Caco-2 (cell line): ENCODE results near the gene ANGPTL3. TPM values are rescaled to one million over a fixed set of nuclear protein-coding genes. Genes with fewer than 3 reads are reported as not detected.

Experiments
- BruUV-seq: library from RNA; stranded (reverse); fragments of 400-500 nt; replicated peaks from 2 replicates; lab custom pipeline; 2021; lab: Mats Ljungman, UMichigan
- CTCF ChIA-PET: fragments of 300-600 bp; sonication (Branson Sonifier 250); formaldehyde crosslinking; loops from one replicate; lab custom pipeline; 2022; ENCODE audit warnings: antibody characterized with exemption; lab: Charles Lee
- POLR2A ChIA-PET: fragments of 300-600 bp; sonication (Branson Sonifier 250); formaldehyde crosslinking; loops from one replicate; lab custom pipeline; 2022; ENCODE audit warnings: antibody characterized with exemption; lab: Charles Lee
- DNase-seq, 2 experiments: peaks; one replicate each; pipeline versions ENCODE4 v3.0.0 to v3.0.0-alpha.2; 2020 to 2022
- H3K27me3 ChIP-seq: replicated peaks from 2 replicates; pipeline ENCODE4 v1.6.0; 2011; ENCODE audit warnings: low read length; ENCODE audit not compliant: control insufficient read depth, insufficient read depth
- H3K36me3 ChIP-seq: 2 replicates; pipeline ENCODE4 v1.5.1; 2011; ENCODE audit warnings: low read length; ENCODE audit not compliant: control insufficient read depth, insufficient read depth
- H3K4me1 ChIP-seq: fragments of 250-450 bp; sonication (Bioruptor Pico); 2 replicates; pipeline ENCODE4 v1.5.1; 2020; ENCODE audit warnings: mild to moderate bottlenecking
- H3K4me3 ChIP-seq: 2 replicates; pipeline ENCODE4 v1.5.1; 2011; ENCODE audit warnings: low read depth, mild to moderate bottlenecking, control low read depth, low read length
- H3K9me3 ChIP-seq: fragments of 250-450 bp; sonication (Bioruptor Pico); 2 replicates; pipeline ENCODE4 v1.5.1; 2020; ENCODE audit warnings: mild to moderate bottlenecking, moderate library complexity
- H3K27ac Mint-ChIP-seq: one replicate; pipeline ENCODE4 v1.8.0; 2022; ENCODE audit warnings: mixed read lengths; ENCODE audit not compliant: unreplicated experiment
- H3K27me3 Mint-ChIP-seq: one replicate; pipeline ENCODE4 v1.8.0; 2022; ENCODE audit warnings: mixed read lengths; ENCODE audit not compliant: insufficient read depth, unreplicated experiment
- H3K36me3 Mint-ChIP-seq: one replicate; pipeline ENCODE4 v1.8.0; 2022; ENCODE audit warnings: mild to moderate bottlenecking, mixed read lengths; ENCODE audit not compliant: insufficient read depth, unreplicated experiment
- H3K4me1 Mint-ChIP-seq: one replicate; pipeline ENCODE4 v1.8.0; 2022; ENCODE audit warnings: low read depth, mixed read lengths; ENCODE audit not compliant: unreplicated experiment
- H3K4me3 Mint-ChIP-seq: one replicate; pipeline ENCODE4 v1.8.0; 2022; ENCODE audit warnings: mild to moderate bottlenecking, moderate library complexity, mixed read lengths; ENCODE audit not compliant: unreplicated experiment
- H3K9me3 Mint-ChIP-seq: one replicate; pipeline ENCODE4 v1.8.0; 2022; ENCODE audit warnings: mixed read lengths; ENCODE audit not compliant: unreplicated experiment
- intact Hi-C: fragments of 100-400 bp; cut with micrococcal nuclease; formaldehyde crosslinking; loops from one replicate; pipeline ENCODE4 v1.10.0; 2022; ENCODE audit not compliant: unreplicated experiment
- total RNA-seq: library from RNA; stranded (reverse); gene quantifications from 2 replicates; pipeline ENCODE4 v1.2.3, GENCODE V29; 2022
- TF ChIP-seq, protein P1 (sequence below), 2 experiments: fragments of 200-600 bp in 1 of 2; IDR thresholded peaks; 1 replicate in 1 of 2; 2 replicates in 1 of 2; pipeline versions ENCODE4 v1.5.1 to v1.8.0; 2011 to 2022; ENCODE audit warnings: antibody characterized with exemption in 1 of 2, control low read depth in 1 of 2, inconsistent platforms in 1 of 2, low read depth in 1 of 2, low read length in 1 of 2, mild to moderate bottlenecking in 1 of 2, moderate library complexity in 1 of 2; ENCODE audit not compliant: insufficient read depth in 1 of 2, severe bottlenecking in 1 of 2, unreplicated experiment in 1 of 2

The ANGPTL3 gene
- total RNA-seq, 1 experiment from 2014 or later, result 0.86 TPM

DNA sequence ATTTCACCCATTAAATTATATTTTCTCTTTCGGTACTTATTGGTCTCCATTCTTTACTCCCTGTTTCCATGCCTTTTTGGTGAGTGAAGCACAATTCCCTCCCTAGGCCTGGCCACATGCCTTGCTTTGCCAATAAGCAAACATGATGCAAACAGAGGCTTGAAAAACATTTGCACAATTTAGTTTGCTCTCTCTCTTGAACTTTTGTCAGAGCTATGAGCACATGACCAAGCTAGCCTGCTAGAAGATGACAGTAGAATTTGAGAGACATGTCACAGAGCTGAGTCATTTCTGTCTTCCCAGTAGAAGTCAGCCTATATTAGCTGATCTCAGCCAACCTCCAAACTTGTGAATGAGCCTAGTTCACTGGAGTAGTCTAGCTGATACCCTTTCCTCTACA, 24.6 kb downstream of the ANGPTL3 start:
- Histone ChIP-seq H3K4me3 (no peak overlapping the region), H3K9me3 (no peaks in the 10 kb centered on the region), H3K27me3 (no peaks in the 10 kb centered on the region), H3K36me3 (no peaks in the 10 kb centered on the region), H3K4me1 (peaks cover 10% of the 10 kb centered on the region)
- CTCF ChIA-PET, result no interaction called here
- no peaks in the 10 kb centered on the region for H3K4me1 Mint-ChIP-seq
- peaks cover 13% of the 10 kb centered on the region for H3K36me3 Mint-ChIP-seq
- no peak overlapping the region for H3K4me3 Mint-ChIP-seq
- H3K27me3 Mint-ChIP-seq, result no peaks in the 10 kb centered on the region
- peak; percentile 54 to 67 for DNase-seq
- intact Hi-C loops, result no loop called here
- BruUV-seq, result no TSS peak
- no peaks in the 10 kb centered on the region for H3K9me3 Mint-ChIP-seq
- TF ChIP-seq, protein P1, sequence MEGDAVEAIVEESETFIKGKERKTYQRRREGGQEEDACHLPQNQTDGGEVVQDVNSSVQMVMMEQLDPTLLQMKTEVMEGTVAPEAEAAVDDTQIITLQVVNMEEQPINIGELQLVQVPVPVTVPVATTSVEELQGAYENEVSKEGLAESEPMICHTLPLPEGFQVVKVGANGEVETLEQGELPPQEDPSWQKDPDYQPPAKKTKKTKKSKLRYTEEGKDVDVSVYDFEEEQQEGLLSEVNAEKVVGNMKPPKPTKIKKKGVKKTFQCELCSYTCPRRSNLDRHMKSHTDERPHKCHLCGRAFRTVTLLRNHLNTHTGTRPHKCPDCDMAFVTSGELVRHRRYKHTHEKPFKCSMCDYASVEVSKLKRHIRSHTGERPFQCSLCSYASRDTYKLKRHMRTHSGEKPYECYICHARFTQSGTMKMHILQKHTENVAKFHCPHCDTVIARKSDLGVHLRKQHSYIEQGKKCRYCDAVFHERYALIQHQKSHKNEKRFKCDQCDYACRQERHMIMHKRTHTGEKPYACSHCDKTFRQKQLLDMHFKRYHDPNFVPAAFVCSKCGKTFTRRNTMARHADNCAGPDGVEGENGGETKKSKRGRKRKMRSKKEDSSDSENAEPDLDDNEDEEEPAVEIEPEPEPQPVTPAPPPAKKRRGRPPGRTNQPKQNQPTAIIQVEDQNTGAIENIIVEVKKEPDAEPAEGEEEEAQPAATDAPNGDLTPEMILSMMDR (IDR thresholded peaks at IDR 0.05; ENCODE audit: insufficient read depth in 1 of 2, low read depth in 1 of 2, low read length in 1 of 2, severe bottlenecking in 1 of 2, unreplicated experiment in 1 of 2), result no peak
- POLR2A ChIA-PET, result no interaction called here
- peak overlapping the region; percentile 78 for H3K27ac Mint-ChIP-seq

DNA sequence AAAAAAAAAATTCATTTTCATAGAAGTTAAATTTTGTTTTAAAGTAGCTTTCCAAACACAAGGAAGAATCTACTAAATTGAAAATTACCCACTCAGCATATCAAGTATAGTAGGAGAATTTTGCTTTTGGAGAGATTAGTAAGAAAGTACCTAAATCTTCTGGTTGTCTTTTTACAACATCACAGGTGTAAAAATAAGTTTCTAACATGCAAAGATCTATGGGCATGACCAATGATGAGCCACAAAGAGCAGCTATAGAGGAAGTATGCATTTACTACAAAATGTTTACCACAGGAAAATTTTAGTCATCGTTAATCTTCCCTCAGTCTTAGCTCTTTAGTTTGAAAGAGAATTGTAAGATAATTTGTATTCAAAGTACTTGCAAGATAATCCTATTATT, 28.1 kb downstream of the ANGPTL3 start:
- no TSS peak for BruUV-seq
- H3K4me3 ChIP-seq, result no peak overlapping the region
- no peak overlapping the region for H3K27ac Mint-ChIP-seq
- no peaks in the 10 kb centered on the region for H3K4me1 Mint-ChIP-seq
- H3K9me3 ChIP-seq, result no peaks in the 10 kb centered on the region
- no peaks in the 10 kb centered on the region for H3K36me3 ChIP-seq
- H3K4me3 Mint-ChIP-seq, result no peak overlapping the region
- no peaks in the 10 kb centered on the region for H3K9me3 Mint-ChIP-seq
- H3K27me3 Mint-ChIP-seq, result no peaks in the 10 kb centered on the region
- no peaks in the 10 kb centered on the region for H3K27me3 ChIP-seq
- CTCF ChIA-PET, result interaction anchor here (1.1 kb wide), 1 partner anchor 107 kb away, joined by 3 read pairs; no protein-coding TSS in a partner anchor
- TF ChIP-seq, protein P1 (IDR thresholded peaks at IDR 0.05; ENCODE audit: insufficient read depth in 1 of 2, low read depth in 1 of 2, low read length in 1 of 2, severe bottlenecking in 1 of 2, unreplicated experiment in 1 of 2), result no peak
- H3K36me3 Mint-ChIP-seq, result peaks cover 7% of the 10 kb centered on the region
- POLR2A ChIA-PET, result no interaction called here
- intact Hi-C loops, result no loop called here
- DNase-seq, result no peak
- peaks cover 10% of the 10 kb centered on the region for H3K4me1 ChIP-seq

DNA sequence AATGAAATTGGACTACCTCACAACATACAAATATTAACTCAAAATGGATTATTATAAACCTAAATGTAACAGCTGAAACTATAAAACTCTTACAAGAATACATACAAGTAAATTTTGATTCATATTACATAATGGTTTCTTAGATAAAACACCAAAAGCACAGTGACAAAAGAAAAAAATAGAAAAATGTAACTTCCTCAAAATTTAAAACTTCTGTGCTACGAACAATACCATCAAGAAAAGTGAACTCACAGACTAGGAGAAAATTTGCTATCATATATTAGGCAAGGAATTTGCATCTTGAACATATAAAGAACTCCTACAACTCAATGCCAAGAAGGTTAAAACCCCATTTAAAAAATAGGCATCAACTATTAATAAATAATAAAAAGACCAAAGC, 31.2 kb downstream of the ANGPTL3 start:
- TF ChIP-seq, protein P1 (IDR thresholded peaks at IDR 0.05; ENCODE audit: insufficient read depth in 1 of 2, low read depth in 1 of 2, low read length in 1 of 2, severe bottlenecking in 1 of 2, unreplicated experiment in 1 of 2), result no peak
- Histone ChIP-seq H3K36me3 (no peaks in the 10 kb centered on the region), H3K4me1 (no peaks in the 10 kb centered on the region), H3K27me3 (no peaks in the 10 kb centered on the region), H3K4me3 (no peak overlapping the region), H3K9me3 (no peaks in the 10 kb centered on the region)
- Mint-ChIP-seq H3K27me3 (no peaks in the 10 kb centered on the region), H3K4me1 (no peaks in the 10 kb centered on the region), H3K9me3 (no peaks in the 10 kb centered on the region), H3K36me3 (no peaks in the 10 kb centered on the region), H3K4me3 (no peak overlapping the region), H3K27ac (no peak overlapping the region)
- BruUV-seq, result no TSS peak
- DNase-seq, result no peak
- intact Hi-C loops, result no loop called here
- ChIA-PET CTCF (no interaction called here), POLR2A (no interaction called here)
